ENCODE measurements around the gene TLE2.
A peak's percentile ranks its signal among the peaks of the same experiment; 100 is the strongest.

GRCh38 chr19:3006075-3006767 lies 22.9 kb downstream of the TLE2 start:
- TF ChIP-seq POLR2A (IDR thresholded peaks at IDR 0.05), result no peak
- TF ChIP-seq CTCF (IDR thresholded peaks at IDR 0.05 in 8 of 11, conservative IDR thresholded peaks at IDR 0.05 in 3 of 11), result no peak
- TF ChIP-seq POLR2AphosphoS5 (IDR thresholded peaks at IDR 0.05), result peak in 1 of 3 donors; percentile 38

Measured in spleen (tissue), 7 donors.